HTR-8/SVneo (cell line): ENCODE measurements around the gene HNRNPL.
"Not testable (repeated sequence)": the region's sequence is repeated elsewhere in the genome, so short reads cannot be mapped to it uniquely, and the experiment has no call there.

Experiments used
- DNase-seq: peaks from one replicate; pipeline ENCODE4 v3.0.0; 2011; ENCODE audit warnings: low spot score, mixed read lengths; ENCODE audit not compliant: insufficient read length
- FAIRE-seq: peaks from 2 replicates; lab custom pipeline; 2011; peaks lifted over from hg19 to GRCh38; lab: Jason Lieb, UNC

The HNRNPL gene

DNA sequence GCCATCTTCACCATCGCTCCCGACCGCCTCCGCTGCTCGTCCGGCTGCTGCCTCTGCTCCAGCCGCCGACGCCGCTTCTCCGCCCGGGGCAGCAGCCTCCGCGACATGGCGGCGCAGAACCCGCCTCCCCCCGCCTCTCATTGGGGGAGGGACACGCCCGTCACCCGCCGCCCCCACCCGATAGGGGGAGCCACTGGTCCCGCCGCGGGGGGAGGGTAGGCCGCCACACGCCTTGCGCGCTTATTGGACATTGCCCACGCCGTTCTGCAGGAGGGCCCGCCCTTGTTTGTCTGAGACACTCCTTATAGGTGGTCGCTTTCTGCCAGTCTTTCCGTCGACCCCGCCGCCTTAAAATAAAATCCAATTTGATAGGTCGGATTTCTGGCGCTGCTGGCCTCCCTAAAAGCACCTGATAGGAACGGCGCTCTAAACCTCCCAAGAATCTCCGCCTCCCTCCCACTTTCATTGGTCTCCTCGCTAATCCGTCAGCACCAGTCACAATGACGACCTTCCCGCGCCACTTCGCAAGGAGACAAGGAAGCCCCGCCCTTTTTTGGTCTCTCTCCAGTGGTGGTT lies at the start of gene HNRNPL:
TSS of gene HNRNPL (minus strand) at position 127 of the 576 bp plus-strand sequence. CDS start at position 107, 20 bp downstream.
- FAIRE-seq (no peak), DNase-seq (no peak)

GRCh38 chr19:38898788-38899446 lies 49.1 kb upstream of the HNRNPL start:
- DNase-seq (peak; percentile 13), FAIRE-seq (no peak)

- FAIRE-seq (no peak), DNase-seq (no peak)
Measured at GRCh38 chr19:38894968-38895367, 45.2 kb upstream of the HNRNPL start.

DNA sequence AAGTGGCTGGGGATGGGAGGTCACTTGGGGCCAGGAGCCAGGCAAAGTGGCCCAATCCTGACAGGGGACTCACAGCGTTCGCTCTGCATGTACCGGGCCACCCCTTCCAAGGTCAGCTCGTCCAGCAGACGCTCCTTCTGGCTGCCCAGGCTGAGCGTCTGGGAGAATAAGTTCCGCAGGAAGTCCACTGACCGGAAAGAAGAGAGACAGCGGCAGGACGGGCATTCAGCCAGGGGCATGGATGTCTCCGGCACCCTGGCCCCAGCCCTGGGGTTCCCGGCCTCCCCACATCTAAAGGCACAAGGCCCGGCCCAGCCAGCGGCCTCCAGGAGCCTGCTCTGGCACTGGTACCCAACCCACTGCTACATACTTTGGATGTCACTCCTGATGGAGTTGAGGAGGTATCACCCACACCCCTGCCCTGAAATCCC lies 43.6 kb upstream of the HNRNPL start:
- DNase-seq (no peak), FAIRE-seq (no peak)

DNA sequence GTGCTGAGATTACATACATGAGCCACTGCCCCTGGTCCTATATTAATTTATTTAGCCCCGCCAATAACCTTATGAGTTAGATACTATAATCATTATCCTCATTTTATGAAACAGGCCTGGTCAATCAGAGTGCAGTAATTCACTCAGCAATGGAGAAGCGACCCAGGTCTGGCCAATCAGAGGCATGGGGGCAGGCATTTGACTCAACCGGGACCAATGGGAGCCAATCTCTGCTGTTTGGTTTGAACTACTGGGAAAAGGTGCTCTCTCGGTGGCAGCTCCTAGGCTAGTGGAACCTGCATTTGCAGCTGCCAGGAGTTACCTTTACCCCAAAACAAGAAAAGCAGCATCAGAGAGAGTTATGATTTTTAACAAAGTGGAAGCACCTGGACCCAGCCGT lies 43.1 kb upstream of the HNRNPL start:
- no peak for FAIRE-seq

GRCh38 chr19:38891771-38892170 lies 42.0 kb upstream of the HNRNPL start:
- FAIRE-seq (no peak), DNase-seq (no peak)

More for the DNA sequence above, 43.1 kb upstream of the HNRNPL start:
- no peak for DNase-seq

- FAIRE-seq (no peak), DNase-seq (no peak)
Measured at GRCh38 chr19:38890686-38891085, 40.9 kb upstream of the HNRNPL start.

- no peak for DNase-seq
- FAIRE-seq = no peak
Measured at GRCh38 chr19:38889803-38890202, 40.0 kb upstream of the HNRNPL start.

GRCh38 chr19:38888876-38889275 lies 39.1 kb upstream of the HNRNPL start:
- FAIRE-seq = no peak

GRCh38 chr19:38884691-38885090 lies 34.9 kb upstream of the HNRNPL start:
- DNase-seq, FAIRE-seq: not testable (repeated sequence)

More at GRCh38 chr19:38888876-38889275, 39.1 kb upstream of the HNRNPL start:
- DNase-seq = no peak

DNA sequence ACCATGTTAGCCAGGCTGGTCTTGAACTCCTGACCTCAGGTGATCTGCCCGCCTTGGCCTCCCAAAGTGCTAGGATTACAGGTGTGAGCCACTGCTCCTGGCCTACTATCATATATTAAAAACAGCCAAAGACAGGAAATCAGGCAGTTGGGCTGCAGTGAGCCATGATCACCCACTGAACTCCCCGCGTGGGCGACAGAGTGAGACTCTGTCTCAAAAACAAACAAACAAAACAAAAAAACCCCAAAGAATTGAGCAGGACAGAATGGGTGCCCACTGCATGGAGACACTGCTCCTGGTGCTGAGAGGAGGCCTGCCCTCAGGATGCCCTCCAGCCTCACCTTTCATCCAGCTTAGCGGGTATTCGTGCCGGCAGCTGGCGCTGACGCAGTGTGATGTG lies 33.5 kb upstream of the HNRNPL start:
- DNase-seq (no peak), FAIRE-seq (no peak)

DNA sequence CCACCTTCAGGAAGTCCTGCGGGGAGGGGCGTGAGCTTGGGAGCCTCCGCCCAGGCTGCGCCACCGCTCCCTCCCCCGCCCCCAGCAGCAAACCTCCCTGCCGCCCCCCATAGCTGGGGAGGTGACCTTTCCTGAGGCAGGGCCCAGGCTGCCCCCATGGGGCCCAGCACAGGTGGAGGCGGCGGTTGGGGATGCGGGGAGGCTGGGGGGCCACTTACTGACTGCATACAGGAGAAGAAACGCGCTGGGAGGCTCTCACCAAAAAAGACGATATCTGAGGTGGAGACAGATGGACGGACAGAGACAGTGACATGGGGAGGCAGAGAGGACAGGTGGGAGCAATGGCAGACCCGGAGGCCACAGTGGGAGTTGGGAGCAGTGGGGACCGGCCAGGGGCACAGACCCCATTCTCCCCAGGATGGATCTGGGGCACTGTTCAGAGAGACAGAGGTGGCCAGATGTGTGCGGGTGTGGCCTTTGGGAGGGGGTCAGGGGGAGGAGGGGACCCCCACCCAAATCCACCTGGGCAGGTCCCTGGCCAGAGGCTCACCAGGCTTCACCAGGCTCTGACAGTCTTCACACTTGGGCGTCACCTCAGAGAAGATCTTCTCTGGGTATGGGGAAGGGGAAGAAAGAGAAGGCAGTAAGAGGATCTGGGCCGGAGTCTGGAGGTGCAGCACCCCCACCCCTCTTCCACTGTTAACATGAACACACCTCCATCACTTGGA lies 31.3 kb upstream of the HNRNPL start:
- no peak for FAIRE-seq
- DNase-seq = no peak

GRCh38 chr19:38880076-38880881 lies 30.5 kb upstream of the HNRNPL start:
- FAIRE-seq = no peak
- no peak for DNase-seq

DNA sequence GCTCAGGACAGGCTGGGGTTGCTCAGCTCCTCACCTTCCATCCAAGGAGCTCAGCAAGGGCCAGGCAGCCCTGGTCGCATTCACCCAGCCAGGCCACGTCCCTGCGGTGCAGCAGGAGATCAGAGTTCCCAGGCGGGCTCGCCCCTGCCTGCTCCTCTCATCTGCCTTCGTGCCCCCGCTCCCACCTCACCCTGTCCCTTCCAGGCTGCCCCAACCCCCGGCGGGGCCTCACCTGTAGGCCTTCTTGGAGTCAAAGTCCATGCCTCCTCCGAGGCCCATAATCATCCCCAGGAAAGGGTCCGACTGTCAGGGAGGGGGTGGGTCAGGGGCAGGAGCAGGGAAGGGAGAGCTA lies 29.6 kb upstream of the HNRNPL start:
- no peak for FAIRE-seq
- no peak for DNase-seq

DNA sequence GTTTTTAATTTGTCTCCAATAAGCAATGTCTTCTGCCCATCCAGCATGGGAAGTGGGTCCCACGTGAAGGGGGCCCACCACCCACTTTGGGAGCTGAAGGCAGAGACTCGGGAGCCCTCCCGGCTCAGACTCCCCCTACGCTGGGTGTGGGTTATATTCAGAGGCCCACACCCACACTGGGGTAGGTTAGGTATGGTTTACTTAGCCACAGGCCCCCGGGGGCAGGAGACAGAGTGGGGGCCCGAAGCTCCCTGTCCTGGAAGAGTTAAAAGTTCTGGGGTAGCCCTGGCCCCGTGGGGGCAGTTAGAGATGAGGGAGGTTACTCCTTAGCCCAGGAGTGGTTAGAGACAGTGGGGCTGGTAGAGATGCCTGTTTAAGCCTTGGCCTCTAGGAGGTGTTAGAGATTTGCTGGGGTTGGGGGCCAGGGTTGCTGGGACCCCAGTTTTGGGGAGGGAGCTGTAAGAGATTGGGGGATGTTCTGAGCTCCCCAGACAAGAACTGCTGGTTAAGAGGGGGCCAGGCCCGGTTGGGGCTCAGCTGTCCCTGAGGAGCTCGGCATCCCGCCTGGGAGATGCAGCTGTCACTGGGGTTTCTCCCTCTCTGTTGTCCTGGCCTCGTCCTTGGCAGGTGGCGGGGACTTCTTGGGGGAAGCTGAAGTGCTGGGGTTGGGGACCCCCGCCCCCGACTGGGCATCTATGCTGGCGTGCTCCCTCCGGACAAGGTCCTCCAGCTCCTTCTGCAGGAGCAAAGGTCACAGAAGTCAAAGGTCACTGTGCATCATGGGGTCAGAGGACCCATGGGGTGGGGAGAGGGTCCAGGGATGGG lies 29.0 kb upstream of the HNRNPL start:
- no peak for FAIRE-seq
- DNase-seq = no peak

DNA sequence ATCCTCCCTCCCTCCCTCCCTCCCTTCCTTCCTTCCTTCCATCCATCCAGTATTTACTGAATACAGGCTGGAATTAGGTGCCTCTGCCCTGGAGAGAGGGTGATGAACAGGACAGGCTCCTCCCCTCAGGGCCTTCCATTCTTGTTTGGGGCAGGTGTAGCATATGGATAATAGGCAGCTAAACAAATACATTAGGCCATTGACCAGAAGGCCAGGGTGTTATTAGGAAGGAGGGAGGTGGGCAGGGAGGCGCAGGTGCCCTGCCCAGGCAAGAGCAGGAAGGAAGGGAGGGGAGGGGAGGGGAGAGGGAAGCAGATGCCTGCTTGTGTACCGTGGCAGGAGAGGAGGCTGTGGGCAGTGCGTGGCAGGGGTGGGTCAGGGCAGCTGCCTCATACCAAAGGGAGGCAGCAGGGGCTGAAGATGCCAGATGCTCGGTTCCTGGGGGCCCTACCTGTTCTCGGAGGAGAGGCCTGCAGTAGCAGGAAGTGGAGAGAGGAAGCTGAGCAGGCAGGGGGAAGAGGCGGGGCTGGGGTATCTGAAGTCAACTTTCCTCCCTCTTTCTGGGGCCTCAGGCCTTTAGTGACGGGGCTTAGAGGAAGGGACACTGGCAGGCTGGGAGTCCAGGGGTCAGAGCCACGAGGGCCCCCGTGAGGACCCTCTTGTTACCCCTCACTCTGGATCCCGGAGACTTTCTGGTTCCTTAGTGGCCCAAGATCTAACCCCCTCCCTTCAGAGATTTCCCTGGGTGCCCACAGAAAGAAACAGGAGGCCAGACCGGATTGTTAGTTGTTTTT lies 28.2 kb upstream of the HNRNPL start, which contains the start of gene RINL:
TSS of gene RINL (minus strand) at position 495 of the 794 bp plus-strand sequence. CDS start 1,533 bp downstream, outside the sequence.
- FAIRE-seq = no peak
- no peak for DNase-seq

DNA sequence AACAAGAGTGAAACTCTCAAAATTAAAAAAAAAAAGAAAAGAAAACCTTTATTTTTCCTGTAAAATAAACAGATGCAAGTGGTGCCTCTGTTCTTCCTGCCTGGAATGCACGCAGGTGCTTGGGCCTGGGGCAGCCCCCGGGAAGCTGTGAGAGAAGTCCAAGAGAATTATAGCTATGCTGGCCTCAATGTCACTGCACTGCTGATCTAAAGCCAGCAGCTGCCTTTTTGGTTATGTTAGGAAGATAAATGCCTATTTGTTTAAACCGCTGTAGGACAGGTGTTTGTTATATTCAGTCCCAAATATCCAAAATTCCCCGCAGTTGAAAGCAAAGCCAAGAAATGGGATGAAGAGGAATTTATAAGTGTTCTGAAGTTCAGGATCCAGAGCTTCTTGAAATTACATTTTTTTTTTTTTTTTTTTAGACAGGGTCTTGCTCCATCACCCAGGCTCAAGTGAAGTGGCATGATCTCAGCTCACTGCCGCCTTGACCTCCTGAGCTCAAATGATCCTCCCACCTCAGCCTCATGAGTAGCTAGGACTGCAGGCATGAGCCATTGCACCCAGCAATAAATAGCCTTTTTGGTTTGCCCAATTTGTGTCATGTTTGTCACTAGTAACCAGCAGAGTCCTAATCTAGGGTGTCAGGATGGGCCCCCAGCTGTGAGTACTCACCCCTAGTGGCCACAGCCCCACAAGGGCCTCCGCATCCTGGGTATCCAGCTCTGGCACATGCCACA lies 26.0 kb upstream of the HNRNPL start:
- FAIRE-seq (no peak), DNase-seq (no peak)

DNA sequence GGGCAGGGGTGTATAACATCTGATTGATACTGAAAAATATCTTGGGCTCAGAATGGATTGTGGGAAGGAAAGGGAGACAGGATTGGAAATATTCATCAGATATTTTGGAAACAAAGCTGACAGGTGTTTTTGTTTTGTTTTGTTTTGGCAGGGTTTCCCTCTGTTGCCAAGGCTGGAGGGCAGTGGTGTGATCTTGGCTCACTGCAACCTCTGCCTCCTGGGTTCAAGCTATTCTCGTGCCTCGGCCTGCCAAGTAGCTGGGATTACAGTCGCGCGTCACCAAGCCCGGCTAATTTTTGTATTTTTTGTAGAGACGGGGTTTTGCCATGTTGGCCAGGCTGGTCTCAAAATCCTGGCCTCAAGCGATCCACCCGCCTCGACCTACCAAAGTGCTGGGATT lies 23.6 kb upstream of the HNRNPL start:
- FAIRE-seq, DNase-seq: not testable (repeated sequence)
